ENCODE data around the gene TMEM267. TPM values are rescaled to one million over a fixed set of nuclear protein-coding genes. Genes with fewer than 3 reads are reported as not detected.

The TMEM267 gene
- total and polyA plus RNA-seq, 2 donors (not counting 1 experiment from before 2014, with no cell fraction given), result 11.3 to 15.0 TPM

DNA sequence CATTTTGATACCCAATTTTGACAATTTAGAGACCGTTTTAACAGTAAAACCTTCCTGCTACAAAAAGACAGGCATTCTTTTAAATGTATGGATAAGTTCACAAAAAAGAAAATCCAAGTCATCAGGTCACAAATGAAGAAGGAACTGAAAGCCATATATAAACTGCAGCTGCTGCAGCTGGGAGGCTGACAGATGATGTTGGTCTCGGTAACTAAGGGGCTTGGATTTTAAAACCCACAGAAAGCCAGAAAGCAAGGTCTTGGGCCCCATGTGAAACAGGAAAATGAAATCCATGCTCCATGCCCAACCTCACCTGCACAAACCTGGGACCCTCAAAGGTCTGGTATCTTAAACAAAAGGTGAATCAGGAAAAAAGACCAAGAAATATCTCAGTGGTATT lies 47.0 kb upstream of the TMEM267 start:
- Mint-ChIP-seq H3K27ac (no peak overlapping the region), H3K4me3 (no peak overlapping the region), H3K9me3 (ENCODE audit: insufficient read depth) (no peaks in the 10 kb centered on the region), H3K4me1 (no peaks in the 10 kb centered on the region), H3K27me3 (no peaks in the 10 kb centered on the region)
- no peak overlapping the region for H3K4me3 ChIP-seq (ENCODE audit: control extremely low read depth in 1 of 5, extremely low read depth in 1 of 5, insufficient read depth in 1 of 5, low read depth in 2 of 5, low read length in 4 of 5)
- ChIA-PET CTCF (no interaction called here), POLR2A (interaction anchor here (0.5 kb wide), 1 partner anchor 47 kb away, joined by 3 read pairs; the partner anchor contains the start of gene TMEM267)
- TF ChIP-seq, protein P1, sequence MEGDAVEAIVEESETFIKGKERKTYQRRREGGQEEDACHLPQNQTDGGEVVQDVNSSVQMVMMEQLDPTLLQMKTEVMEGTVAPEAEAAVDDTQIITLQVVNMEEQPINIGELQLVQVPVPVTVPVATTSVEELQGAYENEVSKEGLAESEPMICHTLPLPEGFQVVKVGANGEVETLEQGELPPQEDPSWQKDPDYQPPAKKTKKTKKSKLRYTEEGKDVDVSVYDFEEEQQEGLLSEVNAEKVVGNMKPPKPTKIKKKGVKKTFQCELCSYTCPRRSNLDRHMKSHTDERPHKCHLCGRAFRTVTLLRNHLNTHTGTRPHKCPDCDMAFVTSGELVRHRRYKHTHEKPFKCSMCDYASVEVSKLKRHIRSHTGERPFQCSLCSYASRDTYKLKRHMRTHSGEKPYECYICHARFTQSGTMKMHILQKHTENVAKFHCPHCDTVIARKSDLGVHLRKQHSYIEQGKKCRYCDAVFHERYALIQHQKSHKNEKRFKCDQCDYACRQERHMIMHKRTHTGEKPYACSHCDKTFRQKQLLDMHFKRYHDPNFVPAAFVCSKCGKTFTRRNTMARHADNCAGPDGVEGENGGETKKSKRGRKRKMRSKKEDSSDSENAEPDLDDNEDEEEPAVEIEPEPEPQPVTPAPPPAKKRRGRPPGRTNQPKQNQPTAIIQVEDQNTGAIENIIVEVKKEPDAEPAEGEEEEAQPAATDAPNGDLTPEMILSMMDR (IDR thresholded peaks at IDR 0.05), result no peak
- TF ChIP-seq EZH2 (IDR thresholded peaks at IDR 0.05; ENCODE audit: borderline replicate concordance, insufficient read depth, low read depth, low read length, poor library complexity, severe bottlenecking), result no peak
- H3K9ac ChIP-seq (ENCODE audit: low read length), result no peak overlapping the region
- no CpG with 5 or more reads among the region's 2 CpGs for WGBS (ENCODE audit: insufficient coverage)
- no peaks in the 10 kb centered on the region for H4K20me1 ChIP-seq (ENCODE audit: control insufficient read depth, insufficient read depth, low read length, poor library complexity, severe bottlenecking)
- no peak for ATAC-seq (ENCODE audit: low read depth)
- H3K27ac ChIP-seq (ENCODE audit: low read length in 2 of 2), result no peak overlapping the region
- intact Hi-C loops (cut with micrococcal nuclease), result no loop called here
- no peaks in the 10 kb centered on the region for H3K27me3 ChIP-seq (replicated peaks in 1 of 4; ENCODE audit: control extremely low read depth in 1 of 4, control insufficient read depth in 3 of 4, insufficient read depth in 4 of 4, low read length in 3 of 4)
- no peaks in the 10 kb centered on the region for H3K79me2 ChIP-seq (ENCODE audit: control insufficient read depth, insufficient read depth, low read length)
- H3K4me2 ChIP-seq (replicated peaks; ENCODE audit: low read depth, low read length, poor library complexity, severe bottlenecking), result no peak overlapping the region
- no peak for DNase-seq
- peaks cover 20 to 67% of the 10 kb centered on the region in 2 experiments for H3K36me3 ChIP-seq (replicated peaks in 1 of 2; ENCODE audit: control extremely low read depth in 1 of 2, control insufficient read depth in 1 of 2, extremely low read depth in 1 of 2, insufficient read depth in 2 of 2, low read length in 1 of 2)
- H3K9me3 ChIP-seq (ENCODE audit: control extremely low read depth in 1 of 3, control insufficient read depth in 2 of 3, insufficient read depth in 1 of 3, low read length in 2 of 3), result no peaks in the 10 kb centered on the region
- no peak overlapping the region for H2AFZ ChIP-seq (ENCODE audit: insufficient read depth, low read depth, low read length, poor library complexity, severe bottlenecking)
- no peaks in the 10 kb centered on the region for H3K4me1 ChIP-seq (ENCODE audit: control insufficient read depth in 2 of 2, insufficient read depth in 2 of 2, low read length in 2 of 2)

DNA sequence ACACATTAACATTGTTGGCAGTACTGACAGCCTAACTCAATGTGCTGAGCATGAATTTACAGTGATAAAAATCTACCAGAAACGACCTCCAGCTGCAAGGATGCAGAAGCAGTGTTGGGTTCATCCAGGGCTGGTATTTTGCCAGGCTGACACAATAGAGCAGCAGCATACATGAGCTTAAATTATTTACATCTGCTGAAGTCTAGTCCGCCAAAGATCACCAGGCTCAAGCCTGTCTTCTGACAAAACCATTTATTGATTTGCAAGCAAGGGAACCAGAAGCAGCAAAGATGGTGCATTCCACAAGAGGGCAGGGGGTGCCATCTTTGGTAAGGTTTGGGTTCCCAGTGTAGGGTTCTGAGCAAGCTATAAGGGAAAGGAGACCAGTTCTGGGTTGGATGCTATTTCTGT lies 40.0 kb upstream of the TMEM267 start:
- Histone ChIP-seq H2AFZ (ENCODE audit: insufficient read depth, low read depth, low read length, poor library complexity, severe bottlenecking) (no peak overlapping the region), H3K4me2 (replicated peaks; ENCODE audit: low read depth, low read length, poor library complexity, severe bottlenecking) (no peak overlapping the region), H3K4me3 (ENCODE audit: control extremely low read depth in 1 of 5, extremely low read depth in 1 of 5, insufficient read depth in 1 of 5, low read depth in 2 of 5, low read length in 4 of 5) (no peak overlapping the region), H3K36me3 (replicated peaks in 1 of 2; ENCODE audit: control extremely low read depth in 1 of 2, control insufficient read depth in 1 of 2, extremely low read depth in 1 of 2, insufficient read depth in 2 of 2, low read length in 1 of 2) (peaks cover 9 to 25% of the 10 kb centered on the region in 2 experiments), H3K4me1 (ENCODE audit: control insufficient read depth in 2 of 2, insufficient read depth in 2 of 2, low read length in 2 of 2) (no peaks in the 10 kb centered on the region), H3K27me3 (replicated peaks in 1 of 4; ENCODE audit: control extremely low read depth in 1 of 4, control insufficient read depth in 3 of 4, insufficient read depth in 4 of 4, low read length in 3 of 4) (no peaks in the 10 kb centered on the region), H3K9me3 (ENCODE audit: control extremely low read depth in 1 of 3, control insufficient read depth in 2 of 3, insufficient read depth in 1 of 3, low read length in 2 of 3) (no peaks in the 10 kb centered on the region), H3K79me2 (ENCODE audit: control insufficient read depth, insufficient read depth, low read length) (no peaks in the 10 kb centered on the region), H3K27ac (ENCODE audit: low read length in 2 of 2) (no peak overlapping the region), H4K20me1 (ENCODE audit: control insufficient read depth, insufficient read depth, low read length, poor library complexity, severe bottlenecking) (no peaks in the 10 kb centered on the region), H3K9ac (ENCODE audit: low read length) (no peak overlapping the region)
- Mint-ChIP-seq H3K27ac (no peak overlapping the region), H3K4me1 (no peaks in the 10 kb centered on the region), H3K4me3 (no peak overlapping the region), H3K27me3 (no peaks in the 10 kb centered on the region), H3K9me3 (ENCODE audit: insufficient read depth) (no peaks in the 10 kb centered on the region)
- DNase-seq, result no peak
- 90% methylated on average over 2 of the region's 2 CpGs for WGBS (ENCODE audit: insufficient coverage)
- ChIA-PET POLR2A (no interaction called here), CTCF (no interaction called here)
- TF ChIP-seq, protein P1 (IDR thresholded peaks at IDR 0.05), result no peak
- TF ChIP-seq EZH2 (IDR thresholded peaks at IDR 0.05; ENCODE audit: borderline replicate concordance, insufficient read depth, low read depth, low read length, poor library complexity, severe bottlenecking), result no peak
- intact Hi-C loops (cut with micrococcal nuclease), result no loop called here
- ATAC-seq (ENCODE audit: low read depth), result no peak

Data from B cell (primary cell).